Measurements from ENCODE around the gene S100A1. TPM values are rescaled to one million over a fixed set of nuclear protein-coding genes. Genes with fewer than 3 reads are reported as not detected.

The S100A1 gene
- not detected in 2 replicates for total RNA-seq

GRCh38 chr1:153627715-153628626 is at the start of gene S100A1:
Gene S100A1 (plus strand): TSS chr1:153628434. CDS start chr1:153630522, 2,088 bp downstream.

DNA sequence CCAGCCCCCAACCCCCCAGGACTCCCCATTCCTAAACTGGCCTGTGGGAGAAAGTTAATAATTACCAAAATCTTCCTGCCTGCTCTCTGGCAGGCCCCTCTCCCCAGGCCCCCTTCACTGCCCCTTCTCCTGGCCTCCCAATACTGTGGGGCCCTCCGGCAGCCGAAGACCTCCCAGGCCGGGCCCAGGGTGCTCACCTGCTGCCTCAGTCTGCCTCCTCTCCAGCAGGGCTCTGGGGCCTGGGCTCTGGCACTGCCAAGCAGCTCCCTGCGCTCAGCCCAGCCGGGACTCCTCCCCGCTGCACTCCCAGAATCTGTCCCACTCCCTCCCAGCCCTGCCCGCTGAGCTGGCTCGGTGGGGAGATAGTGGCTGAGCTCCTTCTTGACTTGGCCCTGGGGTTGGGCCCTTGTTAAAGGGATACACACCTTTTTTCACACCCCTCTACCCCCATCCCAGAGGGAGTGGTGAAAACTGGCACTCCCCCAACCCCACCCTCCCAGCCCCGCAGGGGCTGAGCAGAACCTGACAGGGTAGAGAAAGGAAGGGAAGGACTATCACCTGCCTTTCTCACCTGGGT is 15.4 kb upstream of the S100A1 start, which contains the start of gene S100A16:
TSS of gene S100A16 (minus strand) at position 383 of the 577 bp plus-strand sequence. CDS start 4,986 bp downstream, outside the sequence.

GRCh38 chr1:153616144-153616916 is 11.9 kb upstream of the S100A1 start, which contains the start of gene S100A14:
Gene S100A14 (minus strand): TSS chr1:153616325. CDS start chr1:153615858, 467 bp downstream.

DNA sequence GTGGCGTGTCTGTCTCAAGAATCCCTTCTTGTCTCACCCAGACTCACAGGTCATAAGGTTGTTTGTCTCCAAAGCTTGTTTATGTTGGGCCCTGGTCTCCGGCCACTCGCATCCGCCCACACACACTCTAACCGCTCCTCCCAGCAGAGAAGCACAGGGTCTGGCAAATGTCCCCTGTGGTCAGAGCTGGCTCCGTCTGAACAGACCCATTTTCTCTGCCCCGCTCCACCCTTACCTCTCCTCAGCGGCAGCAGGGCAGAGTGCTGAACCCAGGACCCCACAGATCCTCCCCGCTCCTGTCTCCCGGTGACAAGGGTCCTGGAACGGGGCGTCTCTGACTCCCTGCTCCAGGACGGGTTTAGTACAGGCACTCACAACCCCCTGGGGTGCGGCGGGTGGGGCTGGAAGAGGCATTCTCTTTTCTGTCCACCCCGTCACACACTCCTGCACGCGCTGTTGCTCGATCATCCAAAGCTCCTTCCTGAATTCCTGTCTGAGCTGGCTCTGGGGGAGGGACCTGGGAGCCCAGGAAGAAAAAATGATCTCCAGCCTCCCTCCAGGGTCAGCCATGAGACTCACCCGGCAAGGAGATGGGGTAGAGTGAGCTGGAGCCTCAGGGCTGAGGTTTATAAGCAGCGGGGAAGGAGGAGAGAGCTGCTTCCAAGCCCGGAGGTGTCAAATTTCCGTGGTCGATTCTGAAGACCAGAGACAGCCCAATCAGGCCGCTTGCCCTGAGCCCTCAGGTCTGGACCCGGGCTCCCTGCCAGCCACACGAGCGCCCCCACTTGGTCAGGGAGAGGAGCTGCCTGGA is 1.1 kb upstream of the S100A1 start, which contains the start of gene S100A13:
TSS of gene S100A13 (minus strand) at position 602 of the 811 bp plus-strand sequence. CDS start 1,033 bp downstream, outside the sequence.

GRCh38 chr1:153633754-153634665 is 5.8 kb downstream of the S100A1 start, which contains the start of gene CHTOP:
Gene CHTOP (plus strand): TSS chr1:153634066. CDS start chr1:153636589, 2,523 bp downstream.

GRCh38 chr1:153658400-153659174 is 30.4 kb downstream of the S100A1 start, which contains the start of gene SNAPIN:
Gene SNAPIN (plus strand): TSS chr1:153658703. CDS start chr1:153658744, 41 bp downstream.

DNA sequence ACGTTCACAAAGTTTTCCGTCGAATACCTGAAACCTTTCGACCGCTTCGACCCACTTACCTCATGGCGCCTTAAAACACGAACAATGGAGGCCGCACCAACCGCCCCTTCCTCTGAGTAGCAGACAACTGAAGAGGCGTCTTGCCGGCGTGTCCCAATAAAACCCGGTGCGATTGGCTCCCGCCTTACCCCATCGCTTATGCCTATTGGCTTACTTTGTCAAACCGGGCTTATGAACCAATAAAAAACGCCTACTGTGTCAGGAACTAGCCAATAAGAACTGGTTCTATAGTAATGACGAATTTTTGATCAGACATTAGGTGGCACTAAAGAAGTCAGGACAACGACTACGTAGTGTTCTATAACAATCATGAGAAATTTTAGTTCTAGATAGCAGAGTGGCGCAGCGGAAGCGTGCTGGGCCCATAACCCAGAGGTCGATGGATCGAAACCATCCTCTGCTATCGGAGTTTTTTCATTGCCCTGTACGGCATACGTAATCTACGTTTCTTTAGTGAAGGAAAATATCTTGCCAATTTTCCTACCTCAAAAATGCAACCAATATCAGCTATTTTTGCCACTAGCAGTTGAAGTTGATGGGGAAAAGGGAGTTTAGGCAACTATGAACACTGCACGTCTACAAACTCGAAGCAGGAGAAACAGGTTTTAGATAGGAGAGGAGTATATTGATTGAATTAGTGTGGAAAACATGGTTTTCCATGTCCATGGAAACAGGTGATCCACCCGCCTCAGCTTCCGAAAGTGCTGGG is 42.8 kb downstream of the S100A1 start, which contains the start of gene ILF2:
TSS of gene ILF2 (minus strand) at position 135 of the 769 bp plus-strand sequence. CDS start at position 64, 71 bp downstream.

DNA sequence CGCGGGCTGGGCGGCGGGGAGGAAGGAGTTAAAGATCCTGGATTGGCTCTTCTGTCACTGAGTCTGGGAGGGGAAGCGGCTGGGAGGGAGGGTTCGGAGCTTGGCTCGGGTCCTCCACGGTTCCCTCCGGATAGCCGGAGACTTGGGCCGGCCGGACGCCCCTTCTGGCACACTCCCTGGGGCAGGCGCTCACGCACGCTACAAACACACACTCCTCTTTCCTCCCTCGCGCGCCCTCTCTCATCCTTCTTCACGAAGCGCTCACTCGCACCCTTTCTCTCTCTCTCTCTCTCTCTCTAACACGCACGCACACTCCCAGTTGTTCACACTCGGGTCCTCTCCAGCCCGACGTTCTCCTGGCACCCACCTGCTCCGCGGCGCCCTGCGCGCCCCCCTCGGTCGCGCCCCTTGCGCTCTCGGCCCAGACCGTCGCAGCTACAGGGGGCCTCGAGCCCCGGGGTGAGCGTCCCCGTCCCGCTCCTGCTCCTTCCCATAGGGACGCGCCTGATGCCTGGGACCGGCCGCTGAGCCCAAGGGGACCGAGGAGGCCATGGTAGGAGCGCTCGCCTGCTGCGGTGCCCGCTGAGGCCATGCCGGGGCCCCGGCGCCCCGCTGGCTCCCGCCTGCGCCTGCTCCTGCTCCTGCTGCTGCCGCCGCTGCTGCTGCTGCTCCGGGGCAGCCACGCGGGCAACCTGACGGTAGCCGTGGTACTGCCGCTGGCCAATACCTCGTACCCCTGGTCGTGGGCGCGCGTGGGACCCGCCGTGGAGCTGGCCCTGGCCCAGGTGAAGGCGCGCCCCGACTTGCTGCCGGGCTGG is 50.5 kb downstream of the S100A1 start, which contains the start of gene NPR1:
TSS of gene NPR1 (plus strand) at position 170 of the 818 bp plus-strand sequence. CDS start at position 591, 421 bp downstream.

Other genes with a start within 250 kb of the S100A1 start
- not detected in 2 replicates for gene S100A8, start 237.4 kb upstream of the S100A1 start, total RNA-seq
- gene S100A7A, start 211.9 kb upstream of the S100A1 start, total RNA-seq, result not detected in 2 replicates
- not detected in 2 replicates for gene S100A7, start 167.8 kb upstream of the S100A1 start, total RNA-seq
- 607 and 730 TPM in 2 replicates for gene S100A6, start 92.4 kb upstream of the S100A1 start, total RNA-seq
- gene S100A5, start 87.5 kb upstream of the S100A1 start, total RNA-seq, result not detected in 2 replicates
- 30.4 and 70.7 TPM in 2 replicates for gene S100A4, start 82.6 kb upstream of the S100A1 start, total RNA-seq
- 2.8 and 4.6 TPM in 2 replicates for gene S100A3, start 79.2 kb upstream of the S100A1 start, total RNA-seq
- gene S100A2, start 62.6 kb upstream of the S100A1 start, total RNA-seq, result 0.85 and 2.5 TPM in 2 replicates
- gene S100A16, start 15.3 kb upstream of the S100A1 start, total RNA-seq, result 126 and 297 TPM in 2 replicates
- gene S100A14, start 12.1 kb upstream of the S100A1 start, total RNA-seq, result 0.19 TPM in 1 of 2 replicates, not detected in the other
- gene S100A13, start 929 bp upstream of the S100A1 start, total RNA-seq, result 97.2 and 98.0 TPM in 2 replicates
- gene CHTOP, start 5.6 kb downstream of the S100A1 start, total RNA-seq, result 24.2 and 38.3 TPM in 2 replicates
- gene SNAPIN, start 30.3 kb downstream of the S100A1 start, total RNA-seq, result 61.7 and 69.8 TPM in 2 replicates
- 151 and 266 TPM in 2 replicates for gene ILF2, start 42.6 kb downstream of the S100A1 start, total RNA-seq
- 0.19 and 0.85 TPM in 2 replicates for gene NPR1, start 50.3 kb downstream of the S100A1 start, total RNA-seq
- gene INTS3, start 99.6 kb downstream of the S100A1 start, total RNA-seq, result 26.5 and 29.7 TPM in 2 replicates
- gene SLC27A3, start 147.0 kb downstream of the S100A1 start, total RNA-seq, result 6.1 and 8.5 TPM in 2 replicates